SK-N-MC (cell line): ENCODE results near the gene ASCL2.

ENCODE experiments used
- EZH2 ChIP-seq: fragments of 200-600 bp; sonication (generic); IDR thresholded peaks from one replicate; pipeline ENCODE4 v1.6.1; 2017; ENCODE audit warnings: antibody characterized with exemption
- POLR2AphosphoS5 ChIP-seq: IDR thresholded peaks from 2 replicates; pipeline ENCODE4 v1.6.1; 2012; ENCODE audit warnings: mild to moderate bottlenecking, low read depth, low read length, borderline replicate concordance

DNA sequence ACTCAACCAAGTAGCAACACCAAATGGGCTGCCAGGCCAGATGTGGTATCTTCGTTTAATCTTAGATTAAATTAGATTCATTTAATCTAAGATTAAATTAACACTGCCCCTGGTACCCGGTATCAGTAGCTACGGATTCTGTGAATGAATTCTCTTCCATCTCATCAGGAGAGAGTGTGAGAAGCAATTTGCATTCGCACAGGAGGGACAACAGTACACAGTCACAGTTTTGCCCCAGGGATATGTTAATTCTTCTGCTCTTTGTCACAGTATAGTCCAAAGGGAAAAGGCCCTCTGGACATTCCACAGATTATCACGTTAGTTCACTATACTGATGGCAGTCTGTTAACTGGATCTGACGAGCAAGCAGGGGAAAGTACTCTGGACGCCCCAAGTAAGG lies 22.9 kb downstream of the ASCL2 start:
- no peak for TF ChIP-seq EZH2
- TF ChIP-seq POLR2AphosphoS5: no peak
